Nephron (organoid): ENCODE data around the gene RPGR.
A peak's percentile ranks its signal among the peaks of the same experiment; 100 is the strongest.

Experiments used
- H3K27ac Mint-ChIP-seq, 3 experiments: 2 replicates each; pipeline ENCODE4 v1.8.0; 2020; ENCODE audit warnings: mixed read lengths in 3 of 3, mild to moderate bottlenecking in 2 of 3, moderate library complexity in 1 of 3
- H3K27me3 Mint-ChIP-seq: 2 replicates; pipeline ENCODE4 v1.8.0; 2021; ENCODE audit warnings: low read depth, mild to moderate bottlenecking, moderate library complexity, mixed read lengths
- H3K36me3 Mint-ChIP-seq: 2 replicates; pipeline ENCODE4 v1.8.0; 2020; ENCODE audit warnings: low read depth, mixed read lengths
- H3K4me1 Mint-ChIP-seq: 2 replicates; pipeline ENCODE4 v1.8.0; 2020; ENCODE audit warnings: mixed read lengths
- H3K4me3 Mint-ChIP-seq, 3 experiments: 2 replicates each; pipeline ENCODE4 v1.8.0; 2020; ENCODE audit warnings: mild to moderate bottlenecking in 3 of 3, mixed read lengths in 3 of 3, moderate library complexity in 2 of 3
- H3K9me3 Mint-ChIP-seq: 2 replicates; pipeline ENCODE4 v1.8.0; 2020; ENCODE audit warnings: mixed read lengths
- CTCF ChIP-seq, 3 experiments: fragments of 200-600 bp; sonication (generic); IDR thresholded peaks; one replicate each; pipeline ENCODE4 v1.5.0; 2021; ENCODE audit warnings: antibody characterized with exemption in 3 of 3; ENCODE audit not compliant: unreplicated experiment in 3 of 3

Gene RPGR

GRCh38 chrX:38336538-38337240, 9.4 kb upstream of the RPGR start:
- H3K9me3 Mint-ChIP-seq = peaks cover 4% of the 10 kb centered on the region
- no peaks in the 10 kb centered on the region for H3K27me3 Mint-ChIP-seq
- no peaks in the 10 kb centered on the region for H3K36me3 Mint-ChIP-seq
- peaks cover 33% of the 10 kb centered on the region for H3K4me1 Mint-ChIP-seq
- no peak overlapping the region for H3K4me3 Mint-ChIP-seq
- peak overlapping the region in 1 of 3 experiments; percentile 70 for H3K27ac Mint-ChIP-seq
- no peak for TF ChIP-seq CTCF (IDR thresholded peaks at IDR 0.05; ENCODE audit: unreplicated experiment in 3 of 3)

- TF ChIP-seq CTCF (IDR thresholded peaks at IDR 0.05; ENCODE audit: unreplicated experiment in 3 of 3) = peak; percentile 22 to 39 (median 27)
- H3K4me1 Mint-ChIP-seq = peaks cover 33% of the 10 kb centered on the region
- no peaks in the 10 kb centered on the region for H3K27me3 Mint-ChIP-seq
- no peaks in the 10 kb centered on the region for H3K36me3 Mint-ChIP-seq
- no peak overlapping the region for H3K4me3 Mint-ChIP-seq
- H3K9me3 Mint-ChIP-seq = no peaks in the 10 kb centered on the region
- peak overlapping the region; percentile 15 to 28 (median 17) for H3K27ac Mint-ChIP-seq
These were observed 8.1 kb upstream of the RPGR start for GRCh38 chrX:38335382-38335781.

GRCh38 chrX:38332505-38332904, 5.2 kb upstream of the RPGR start:
- Mint-ChIP-seq H3K4me1 (peaks cover 30% of the 10 kb centered on the region), H3K9me3 (peaks cover 8% of the 10 kb centered on the region), H3K4me3 (no peak overlapping the region), H3K36me3 (no peaks in the 10 kb centered on the region), H3K27ac (no peak overlapping the region), H3K27me3 (no peaks in the 10 kb centered on the region)
- no peak for TF ChIP-seq CTCF (IDR thresholded peaks at IDR 0.05; ENCODE audit: unreplicated experiment in 3 of 3)

- H3K9me3 Mint-ChIP-seq = peaks cover 14% of the 10 kb centered on the region
- no peaks in the 10 kb centered on the region for H3K36me3 Mint-ChIP-seq
- H3K27me3 Mint-ChIP-seq = no peaks in the 10 kb centered on the region
- peak overlapping the region; percentile 94 to 97 (median 95) for H3K4me3 Mint-ChIP-seq
- peaks cover 16% of the 10 kb centered on the region for H3K4me1 Mint-ChIP-seq
- peak overlapping the region; percentile 88 to 97 (median 96) for H3K27ac Mint-ChIP-seq
- TF ChIP-seq CTCF (IDR thresholded peaks at IDR 0.05; ENCODE audit: unreplicated experiment in 3 of 3) = peak in 1 of 3 experiments; percentile 0
These were observed 419 bp upstream of the RPGR start for GRCh38 chrX:38327775-38328081.

GRCh38 chrX:38326086-38326485, 1.2 kb downstream of the RPGR start:
- Mint-ChIP-seq H3K9me3 (peaks cover 14% of the 10 kb centered on the region), H3K27me3 (no peaks in the 10 kb centered on the region), H3K4me3 (peak overlapping the region; percentile 94 to 97 (median 95)), H3K4me1 (peaks cover 16% of the 10 kb centered on the region), H3K36me3 (no peaks in the 10 kb centered on the region), H3K27ac (peak overlapping the region; percentile 88 to 97 (median 93))
- TF ChIP-seq CTCF (IDR thresholded peaks at IDR 0.05; ENCODE audit: unreplicated experiment in 3 of 3) = no peak

GRCh38 chrX:38320819-38321218, 6.5 kb downstream of the RPGR start:
- no peak overlapping the region for H3K4me3 Mint-ChIP-seq
- peaks cover 9% of the 10 kb centered on the region for H3K4me1 Mint-ChIP-seq

More at GRCh38 chrX:38320819-38321218, 6.5 kb downstream of the RPGR start:
- no peak for TF ChIP-seq CTCF (IDR thresholded peaks at IDR 0.05; ENCODE audit: unreplicated experiment in 3 of 3)
- no peaks in the 10 kb centered on the region for H3K9me3 Mint-ChIP-seq
- peaks cover 7% of the 10 kb centered on the region for H3K36me3 Mint-ChIP-seq
- H3K27me3 Mint-ChIP-seq = no peaks in the 10 kb centered on the region
- no peak overlapping the region for H3K27ac Mint-ChIP-seq
